Testis (tissue), 2 donors: Measurements from ENCODE around the gene RNASEH1.

Experiments used
- CTCF ChIP-seq, 3 experiments: fragments of 450-650 bp in 2 of 3; fragments of 200-600 bp in 1 of 3; sonication (generic) in 1 of 3; IDR thresholded peaks; one replicate each; pipeline ENCODE4 v1.5.1; 2016 to 2019; ENCODE audit warnings: antibody characterized with exemption in 3 of 3, mild to moderate bottlenecking in 2 of 3, moderate library complexity in 1 of 3
- POLR2A ChIP-seq: fragments of 450-650 bp; IDR thresholded peaks from one replicate; pipeline ENCODE4 v1.6.1; 2017; ENCODE audit warnings: antibody characterized with exemption, mild to moderate bottlenecking, moderate library complexity

- TF ChIP-seq CTCF (IDR thresholded peaks at IDR 0.05) (no peak), POLR2A (no peak)
Measured at GRCh38 chr2:3542107-3542506, 16.0 kb downstream of the RNASEH1 start.
